Anterior cingulate cortex (tissue), 58 donors: ENCODE data around the gene MXD3.
"Not testable (repeated sequence)": the region's sequence is repeated elsewhere in the genome, so short reads cannot be mapped to it uniquely, and the experiment has no call there.

Experiments used
- DNase-seq, 58 donors: peaks; one replicate each; lab custom pipeline; 2025; lab: John Stamatoyannopoulos, UW

MXD3 gene

GRCh38 chr5:177311723-177312648, at the start of gene MXD3:
TSS of gene MXD3 (minus strand) at chr5:177311898. CDS start at chr5:177311830, 68 bp downstream.
- peak in 57 of 58 donors; percentile 6 to 94 (median 85) for DNase-seq

- not testable (repeated sequence) for DNase-seq
These were observed 49.0 kb upstream of the MXD3 start for GRCh38 chr5:177360740-177361139.

GRCh38 chr5:177359860-177360259, 48.2 kb upstream of the MXD3 start:
- no peak for DNase-seq

- no peak for DNase-seq
These were observed 47.8 kb upstream of the MXD3 start for GRCh38 chr5:177359451-177359851.

GRCh38 chr5:177358370-177358819, 46.7 kb upstream of the MXD3 start:
- no peak for DNase-seq

GRCh38 chr5:177357459-177358351, 46.0 kb upstream of the MXD3 start, which contains the start of gene RGS14:
TSS of gene RGS14 (plus strand) at chr5:177357924. CDS start at chr5:177358025, 101 bp downstream.
- DNase-seq = peak in 9 of 58 donors; percentile 5 to 54 (median 27)

- no peak for DNase-seq
These were observed 45.4 kb upstream of the MXD3 start for GRCh38 chr5:177357146-177357458.

GRCh38 chr5:177356746-177357145, 45.0 kb upstream of the MXD3 start:
- DNase-seq = no peak

GRCh38 chr5:177355868-177356168, 44.1 kb upstream of the MXD3 start:
- no peak for DNase-seq

GRCh38 chr5:177355162-177355867, 43.6 kb upstream of the MXD3 start:
- no peak for DNase-seq

- DNase-seq = no peak
These were observed 43.0 kb upstream of the MXD3 start for GRCh38 chr5:177354711-177355110.

- no peak for DNase-seq
These were observed 42.6 kb upstream of the MXD3 start for GRCh38 chr5:177354256-177354655.

- no peak for DNase-seq
These were observed 41.4 kb upstream of the MXD3 start for GRCh38 chr5:177353093-177353492.

- peak; percentile 65 to 98 (median 91) for DNase-seq
These were observed 40.0 kb upstream of the MXD3 start, which contains the start of gene LMAN2 for GRCh38 chr5:177351392-177352329. TSS of gene LMAN2 (minus strand) at chr5:177351668. CDS start at chr5:177351647, 21 bp downstream.

- no peak for DNase-seq
These were observed 39.2 kb upstream of the MXD3 start for GRCh38 chr5:177350776-177351391.

- no peak for DNase-seq
These were observed 38.1 kb upstream of the MXD3 start for GRCh38 chr5:177349762-177350161.

- DNase-seq = no peak
These were observed 37.6 kb upstream of the MXD3 start for GRCh38 chr5:177349362-177349647.

- DNase-seq = no peak
These were observed 36.0 kb upstream of the MXD3 start for GRCh38 chr5:177347699-177348098.

- DNase-seq = no peak
These were observed 35.1 kb upstream of the MXD3 start for GRCh38 chr5:177346820-177347219.
